GM21515 (cell line): ENCODE measurements around the gene GFM1.

Experiments
- ATAC-seq: cut with Tn5 transposase; IDR thresholded peaks from one replicate; pipeline ENCODE4 v1.9.1; 2021; ENCODE audit not compliant: unreplicated experiment

GFM1 gene

DNA sequence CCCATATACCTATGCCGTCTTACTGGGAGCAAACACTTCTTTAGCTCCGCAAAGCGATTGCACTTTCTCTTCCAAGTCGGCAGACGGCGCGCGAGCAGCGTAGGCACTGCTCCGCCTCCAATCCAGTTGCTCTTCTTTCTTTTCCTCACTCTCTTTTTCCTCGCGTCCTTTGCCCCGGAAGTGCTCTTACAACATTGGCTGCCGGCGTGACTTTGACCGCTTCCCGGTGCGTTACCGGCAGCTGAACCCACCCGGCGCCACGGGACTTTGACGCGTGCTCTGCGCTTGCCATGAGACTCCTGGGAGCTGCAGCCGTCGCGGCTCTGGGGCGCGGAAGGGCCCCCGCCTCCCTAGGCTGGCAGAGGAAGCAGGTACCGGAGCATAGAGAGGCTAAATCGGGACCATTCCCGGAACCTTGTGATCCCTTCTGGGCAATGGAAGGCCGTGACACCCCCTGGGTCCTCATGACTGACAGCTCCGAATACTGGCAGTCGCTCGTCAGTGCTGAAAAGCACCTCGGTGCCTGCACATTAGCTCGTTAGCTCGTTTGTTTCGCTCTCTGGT lies at the start of gene GFM1:
Gene GFM1 (plus strand): TSS at position 183 of the 564 bp plus-strand sequence. CDS start 108 bp downstream, at position 291.
- ATAC-seq, result peak; percentile 98

DNA sequence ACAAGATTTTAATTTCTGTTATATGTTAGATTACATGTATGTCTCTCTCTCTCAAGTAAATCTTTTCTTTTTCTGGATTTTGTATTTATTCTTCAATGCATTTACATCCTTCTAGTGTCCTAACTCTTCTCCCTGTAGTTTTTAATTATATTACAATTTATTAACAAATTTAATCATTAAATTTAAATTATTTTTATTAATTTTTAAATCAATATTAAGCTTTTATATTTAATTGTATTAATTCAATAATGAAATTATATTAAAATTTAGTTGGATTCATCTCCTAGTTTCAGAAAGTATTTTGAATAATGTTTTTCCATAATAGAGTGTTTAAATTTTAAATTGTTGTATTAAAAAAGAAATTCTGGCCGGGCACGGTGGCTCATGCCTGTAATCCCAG lies 43.5 kb upstream of the GFM1 start:
- no peak for ATAC-seq

DNA sequence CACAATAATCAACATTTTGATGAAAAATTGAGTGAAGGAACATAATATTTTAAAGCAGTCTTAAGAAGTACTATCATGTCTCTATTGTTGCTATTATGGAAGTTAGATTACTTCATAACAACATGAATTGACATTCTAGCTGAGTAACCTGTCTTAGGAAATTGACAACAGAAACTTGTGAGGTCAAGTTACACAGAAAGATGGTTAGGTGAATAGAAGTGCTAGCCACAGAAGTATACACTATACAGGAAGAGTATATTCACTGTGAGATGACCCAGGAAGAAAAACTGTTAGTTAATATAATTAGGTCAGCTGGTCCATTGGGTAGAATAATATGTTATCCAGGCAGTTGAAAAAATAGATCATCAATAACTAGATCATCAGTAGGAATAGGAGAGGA lies 42.1 kb upstream of the GFM1 start:
- ATAC-seq, result no peak

DNA sequence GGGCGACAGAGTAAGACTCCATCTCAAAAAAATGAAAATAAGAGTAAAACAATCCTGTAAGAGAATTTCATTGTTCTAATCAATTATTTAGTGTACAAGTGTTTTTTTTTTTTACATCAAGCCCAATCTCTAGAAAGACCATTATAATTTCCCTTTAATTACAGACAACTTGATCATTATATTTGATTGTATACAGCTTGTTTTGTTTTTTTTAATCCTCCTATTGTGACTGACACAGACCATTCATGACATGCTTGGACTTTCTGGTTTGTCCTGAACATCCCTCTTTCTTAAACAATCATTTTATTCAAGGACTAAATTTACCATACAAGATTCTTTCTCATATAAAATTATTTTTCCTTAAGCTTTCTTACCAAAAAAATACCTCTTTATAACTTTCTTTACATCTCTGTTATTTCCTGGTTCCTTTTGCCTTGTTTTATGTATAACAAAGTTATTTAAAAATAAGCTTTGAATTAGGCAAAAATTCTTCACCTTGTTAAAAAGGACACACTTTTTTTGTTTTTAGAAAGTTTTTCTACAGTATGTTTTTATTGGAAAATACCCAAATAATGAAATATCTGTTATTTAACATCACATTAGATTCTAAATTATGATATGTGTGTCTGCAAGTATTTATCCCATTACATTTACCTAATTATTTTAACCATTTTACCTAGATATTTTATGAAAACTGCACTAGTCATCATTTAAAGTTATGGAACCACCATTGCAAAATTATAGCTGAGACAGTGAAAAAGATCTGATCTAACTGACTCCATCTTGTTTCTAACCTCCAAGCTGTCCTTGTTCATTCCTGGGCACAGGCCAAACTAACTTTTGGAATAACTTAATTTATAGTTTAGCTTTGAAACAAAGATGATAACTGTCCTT lies 26.1 kb upstream of the GFM1 start:
- no peak for ATAC-seq

DNA sequence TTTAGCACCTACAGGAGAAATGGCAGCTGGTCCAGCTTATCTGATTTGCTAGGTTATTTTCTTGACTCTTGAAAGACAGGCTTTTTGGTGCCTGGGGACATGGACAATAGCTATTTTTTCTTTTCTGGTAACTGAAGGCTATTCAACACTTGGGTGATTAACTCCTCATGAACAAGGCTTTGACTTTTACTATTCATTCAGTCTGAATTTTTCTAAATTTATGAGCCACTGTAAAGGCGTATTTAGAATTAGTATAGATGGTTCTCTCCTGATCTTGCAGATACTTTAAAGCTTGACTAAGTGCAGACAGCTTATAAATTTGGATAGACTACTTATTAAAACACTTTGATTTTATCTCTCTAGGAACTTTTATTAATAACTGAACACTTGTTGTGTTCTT lies 18.4 kb upstream of the GFM1 start:
- no peak for ATAC-seq

DNA sequence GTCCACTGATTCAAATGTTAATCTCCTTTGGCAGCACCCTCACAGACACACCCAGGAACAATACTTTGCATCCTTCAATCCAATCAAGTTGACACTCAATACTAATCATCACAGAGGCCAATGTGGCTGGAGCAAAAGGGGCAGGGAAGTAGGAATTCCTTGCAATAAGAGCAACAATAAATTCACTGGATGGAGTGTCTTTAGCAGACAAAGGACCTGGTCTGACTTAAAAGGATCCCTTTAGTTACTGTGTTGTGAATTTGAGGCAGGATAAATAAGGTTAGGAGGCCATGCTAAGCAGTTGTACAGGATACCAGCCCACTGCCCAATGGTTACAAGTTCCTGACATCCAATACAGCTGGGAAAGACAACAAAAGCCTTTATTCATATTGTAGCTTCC lies 12.3 kb upstream of the GFM1 start:
- ATAC-seq, result no peak

DNA sequence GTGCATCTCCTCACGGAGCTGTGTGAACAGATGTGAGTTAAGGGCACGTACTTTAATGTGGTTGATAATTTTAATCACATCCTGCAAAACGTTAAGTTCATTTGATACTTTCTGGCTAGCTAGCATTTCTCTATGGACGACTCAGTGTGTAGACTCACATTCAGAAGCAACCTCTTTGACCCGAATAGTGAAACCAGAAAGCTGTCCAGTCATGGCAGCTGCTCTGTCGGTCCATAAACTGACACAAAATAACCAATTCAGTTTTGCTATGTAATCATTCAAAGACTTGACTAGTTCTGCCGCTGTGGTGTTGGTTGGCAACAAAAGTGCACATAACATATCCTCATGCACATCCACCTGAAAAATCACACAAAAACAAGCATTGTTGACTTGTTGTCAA lies 3.7 kb upstream of the GFM1 start:
- ATAC-seq, result no peak

DNA sequence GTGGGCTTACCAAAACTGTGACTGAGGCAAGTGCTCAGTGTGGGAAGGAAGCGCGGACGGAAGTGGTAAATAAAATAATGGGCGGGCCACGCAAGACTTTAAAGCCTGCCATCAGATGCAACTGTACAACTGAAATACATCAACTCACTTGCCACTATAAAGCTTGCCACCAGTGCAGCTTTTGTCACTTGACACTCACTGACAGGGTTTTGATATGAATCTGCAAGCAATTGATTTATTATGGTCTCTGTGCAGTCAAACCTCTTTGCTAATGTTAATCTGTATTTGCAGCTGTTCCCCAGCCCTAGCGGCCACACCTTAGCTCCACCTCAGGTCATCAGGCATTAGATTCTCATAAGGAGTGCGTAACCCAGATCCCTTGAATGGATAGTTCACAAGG lies 2.3 kb upstream of the GFM1 start:
- no peak for ATAC-seq

DNA sequence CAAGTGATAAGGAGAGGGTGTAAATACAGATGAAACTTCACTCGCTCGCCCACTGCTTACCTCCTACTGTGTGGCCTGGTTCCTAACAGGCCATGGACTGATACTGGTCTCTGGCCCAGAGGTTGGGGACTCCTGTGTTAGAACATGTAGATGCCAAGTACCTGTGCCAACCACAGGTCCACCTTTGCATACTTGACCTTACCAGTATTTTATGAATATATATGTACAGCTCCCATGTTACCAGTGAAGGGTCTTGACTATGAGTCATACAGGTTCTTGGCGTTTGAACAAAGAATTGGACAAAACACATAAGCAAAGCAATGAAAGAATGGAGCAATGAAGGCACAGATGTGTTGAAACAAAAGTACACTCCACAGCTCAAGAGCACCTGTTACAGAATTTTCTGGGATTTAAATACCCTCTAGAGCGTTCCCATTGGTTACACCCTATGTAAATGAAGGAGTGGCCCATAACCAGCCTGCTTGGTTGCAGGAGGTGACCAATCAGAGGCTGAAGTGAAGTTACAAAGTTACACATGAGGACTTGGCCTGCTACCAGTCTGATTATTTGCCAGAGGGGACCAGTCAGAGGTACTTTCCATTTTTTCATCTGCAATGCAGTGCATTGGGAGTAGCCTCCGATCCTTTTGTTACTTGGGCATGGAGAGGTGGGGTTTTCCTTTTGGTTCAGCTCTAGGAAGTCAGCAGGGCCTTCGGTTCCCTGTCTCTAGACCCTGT lies 1.7 kb upstream of the GFM1 start:
- no peak for ATAC-seq

DNA sequence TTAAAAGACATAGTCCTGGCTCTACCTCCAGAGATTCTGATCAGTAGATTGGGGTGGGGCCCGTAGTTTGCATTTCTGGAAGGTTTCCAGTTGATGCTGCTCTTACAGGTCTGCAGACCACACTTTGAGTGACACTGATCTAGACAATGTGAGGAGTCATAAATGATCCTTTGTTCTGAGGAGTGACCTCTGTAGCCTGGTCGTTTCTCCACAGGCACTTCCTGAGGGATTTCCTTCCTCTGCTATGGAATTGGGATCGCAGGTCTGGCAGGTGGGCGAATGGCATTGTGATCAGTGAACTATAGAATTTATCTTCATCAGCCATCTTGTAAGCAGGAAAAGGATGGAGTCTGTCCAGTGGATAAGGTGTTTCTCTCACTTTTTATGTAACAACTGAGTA lies 5.5 kb downstream of the GFM1 start:
- no peak for ATAC-seq

DNA sequence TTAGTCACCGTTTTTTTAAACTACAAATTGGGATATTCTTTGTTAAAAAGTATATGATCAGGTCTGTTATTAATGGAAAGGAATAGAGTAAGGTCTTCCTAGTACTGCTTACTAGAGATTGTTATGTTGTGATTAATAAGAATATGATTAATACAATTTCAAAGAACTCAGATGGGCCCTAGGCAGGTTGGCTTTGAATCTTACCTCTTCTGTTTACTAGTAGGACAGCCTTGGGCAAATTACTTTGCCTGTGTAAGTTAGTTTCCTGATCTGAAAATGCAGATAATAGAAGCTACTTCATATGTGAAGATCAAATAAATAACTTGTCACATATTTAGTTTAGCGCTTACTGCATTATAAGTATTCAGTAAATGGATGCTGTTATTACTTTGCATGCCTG lies 6.9 kb downstream of the GFM1 start:
- no peak for ATAC-seq

DNA sequence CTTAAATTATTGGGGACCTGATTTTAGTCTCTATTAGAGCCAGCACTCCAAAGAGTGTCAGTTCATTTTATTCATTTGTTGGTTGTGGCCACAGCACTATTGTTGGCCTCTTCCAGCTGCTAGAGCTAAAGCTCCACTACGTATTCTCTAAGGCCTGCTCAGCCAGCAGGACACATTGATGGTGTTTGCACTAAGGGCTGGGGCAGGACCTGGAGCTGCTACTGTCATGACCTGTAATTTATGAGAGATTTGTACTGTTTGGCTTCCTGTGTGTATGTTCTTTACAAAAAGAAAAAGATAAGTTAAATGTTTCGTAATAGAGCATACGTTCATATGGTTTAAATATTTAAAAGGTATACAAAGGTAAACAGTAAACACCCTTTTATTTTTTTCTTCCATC lies 8.1 kb downstream of the GFM1 start:
- no peak for ATAC-seq

DNA sequence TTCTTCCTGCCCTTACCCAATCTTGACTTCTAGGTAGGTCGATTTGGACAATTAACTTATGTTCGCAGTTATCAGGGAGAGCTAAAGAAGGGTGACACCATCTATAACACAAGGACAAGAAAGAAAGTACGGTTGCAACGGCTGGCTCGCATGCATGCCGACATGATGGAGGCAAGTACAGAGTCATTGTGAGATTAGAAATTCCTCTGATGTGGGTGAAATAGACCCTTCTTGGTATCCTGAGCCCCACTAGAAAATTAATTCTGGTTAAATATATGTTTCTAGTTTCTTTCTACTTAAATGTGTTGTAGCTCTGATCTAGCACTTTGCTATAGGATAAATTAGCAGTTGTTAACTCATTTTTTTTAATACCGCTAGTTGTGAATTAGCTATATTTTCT lies 14.6 kb downstream of the GFM1 start:
- no peak for ATAC-seq

DNA sequence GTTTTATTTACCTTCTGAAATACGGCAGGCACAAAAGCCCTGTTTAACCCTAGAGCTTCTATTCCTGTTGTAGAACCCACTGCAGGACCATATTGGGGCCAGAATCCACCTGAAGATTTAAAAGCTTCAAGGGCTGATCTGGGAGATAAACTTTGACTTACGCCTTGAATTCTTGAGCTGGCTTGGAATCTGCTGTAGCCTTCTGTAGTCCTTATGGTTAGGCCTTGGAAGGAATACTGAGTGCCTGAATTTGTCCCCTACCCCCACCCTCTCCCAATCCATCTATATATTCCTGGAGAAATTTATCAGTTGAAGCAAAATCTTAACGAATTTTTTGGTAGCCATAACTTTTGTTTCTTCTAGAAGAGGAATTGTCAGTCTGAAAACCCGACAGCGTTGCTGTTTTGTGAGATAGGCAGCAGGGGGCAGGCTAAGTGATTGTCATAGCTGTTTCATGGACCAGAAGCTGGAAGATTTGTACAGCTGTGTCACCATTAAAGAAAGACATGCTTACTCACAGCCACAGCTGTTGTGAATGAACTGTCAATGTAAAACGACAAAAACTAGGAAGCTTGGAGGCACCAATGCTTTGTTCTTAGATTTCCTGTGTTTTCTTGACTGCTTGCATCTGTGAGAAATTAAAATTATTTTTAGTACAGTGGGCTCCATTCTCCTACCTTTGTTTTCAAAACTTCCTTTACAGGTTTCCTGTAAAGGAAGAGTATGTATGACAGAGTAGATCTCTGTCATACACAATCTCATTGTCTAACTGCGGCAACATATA lies 15.3 kb downstream of the GFM1 start:
- peak; percentile 93 for ATAC-seq

DNA sequence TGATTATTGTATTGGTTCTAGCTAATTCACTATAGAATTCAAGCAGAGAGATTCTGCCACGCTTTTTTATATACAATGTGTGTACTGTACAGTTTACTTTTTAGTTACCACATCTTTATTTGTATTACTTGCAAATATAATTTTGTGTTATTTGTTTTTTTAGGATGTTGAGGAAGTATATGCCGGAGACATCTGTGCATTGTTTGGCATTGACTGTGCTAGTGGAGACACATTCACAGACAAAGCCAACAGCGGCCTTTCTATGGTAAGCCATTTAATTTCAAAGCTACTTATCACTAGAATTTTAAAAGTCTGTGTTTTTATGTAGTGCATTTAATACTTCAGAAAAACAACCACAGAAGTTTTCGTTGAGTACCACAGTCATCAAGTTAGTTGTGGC lies 16.4 kb downstream of the GFM1 start:
- ATAC-seq, result no peak

DNA sequence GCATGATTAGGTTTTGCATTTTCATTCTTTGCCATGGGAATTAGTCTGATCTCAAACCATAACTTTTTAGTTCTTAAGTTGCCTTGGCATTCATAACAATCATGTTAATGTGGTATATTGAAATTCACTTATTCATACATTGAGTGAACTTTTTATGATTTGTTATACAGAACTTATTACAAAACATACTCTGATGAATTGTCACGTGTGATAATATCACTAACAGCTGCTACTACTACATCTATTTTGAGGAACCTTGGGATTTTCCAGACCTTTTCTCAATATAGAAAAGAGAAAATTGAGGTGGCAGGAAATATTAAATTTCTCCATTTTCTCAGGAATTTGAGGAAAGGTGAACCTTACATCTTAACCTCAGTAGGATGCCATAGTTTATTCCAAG lies 18.9 kb downstream of the GFM1 start:
- ATAC-seq, result no peak

DNA sequence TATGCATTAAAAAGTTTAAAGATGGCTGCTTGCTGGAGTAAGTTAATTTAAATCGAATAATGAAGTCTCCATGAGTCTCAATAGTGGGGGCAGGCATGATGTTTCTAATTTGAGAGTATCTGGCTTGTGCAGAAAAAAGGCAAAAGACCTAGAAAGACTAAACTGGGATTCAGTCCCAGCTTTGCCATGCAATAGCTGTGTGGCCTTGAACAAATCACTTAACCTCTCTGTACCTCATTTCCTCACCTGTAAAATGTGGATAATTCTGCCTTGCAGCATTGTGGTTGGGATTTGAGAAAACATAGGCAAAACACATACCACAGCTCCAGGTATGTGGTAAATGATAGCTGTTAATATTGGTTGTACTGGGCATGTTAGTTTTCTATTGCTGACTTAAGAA lies 19.5 kb downstream of the GFM1 start:
- ATAC-seq, result no peak

DNA sequence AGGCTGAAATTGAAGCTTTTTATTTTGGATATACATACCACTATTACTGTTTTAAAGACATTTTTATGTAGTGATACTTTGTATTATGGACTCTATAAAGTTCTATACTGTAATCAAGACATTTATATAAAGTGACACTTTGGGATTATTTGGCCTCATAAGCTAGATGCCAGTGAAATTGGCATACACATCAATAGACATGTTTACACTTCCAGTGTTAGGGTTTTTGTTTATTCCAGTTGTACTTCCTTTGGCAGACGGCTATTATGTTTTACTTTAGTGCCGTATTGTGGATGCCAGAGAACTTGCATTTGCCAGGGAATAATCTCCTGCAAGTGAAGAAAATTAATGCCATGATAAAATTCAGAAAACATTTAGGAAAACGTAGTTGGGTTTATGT lies 22.1 kb downstream of the GFM1 start:
- ATAC-seq, result no peak

DNA sequence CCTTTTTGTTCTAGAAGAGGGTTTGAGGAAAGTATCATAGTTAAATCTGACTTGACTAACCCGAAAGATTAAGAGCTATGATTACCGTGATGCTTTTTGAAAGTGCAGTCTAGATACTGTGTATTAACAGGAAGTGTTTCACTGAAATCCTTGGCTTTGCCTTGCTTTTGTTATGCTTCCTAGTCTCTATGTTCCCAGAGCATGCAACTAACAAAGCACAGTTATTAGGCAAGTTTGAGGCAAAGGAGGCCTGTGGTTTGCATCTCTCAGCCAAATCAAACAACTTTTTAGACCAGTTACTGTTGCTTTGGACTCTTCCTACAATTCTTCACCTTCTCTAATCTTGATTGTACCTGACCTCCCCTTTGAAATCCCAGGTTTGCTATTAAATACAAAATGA lies 24.2 kb downstream of the GFM1 start:
- no peak for ATAC-seq

DNA sequence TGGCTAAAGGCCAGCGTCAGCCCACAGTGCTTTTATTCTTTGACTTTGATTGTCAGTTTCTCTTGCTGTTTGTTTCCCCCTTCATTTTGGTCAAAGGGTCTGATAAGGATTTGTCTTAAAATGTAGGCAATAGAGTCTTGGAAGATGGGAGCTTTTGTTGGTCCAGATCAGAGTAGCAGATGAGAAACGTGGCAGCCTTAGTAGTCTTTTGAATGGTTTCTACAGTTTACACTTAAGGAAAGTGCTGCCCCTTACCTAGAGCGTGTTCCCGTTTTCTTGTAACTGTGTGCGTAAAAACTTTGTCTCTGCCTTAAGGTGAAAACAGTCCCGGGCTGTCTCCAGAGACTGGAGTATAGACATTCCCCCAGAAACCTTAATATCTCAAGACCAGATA lies 27.5 kb downstream of the GFM1 start:
- ATAC-seq, result no peak
